OCI-LY1 (cell line): ENCODE measurements around the gene ULK3.

Source experiments
- EZH2 ChIP-seq: fragments of 200-600 bp; sonication (generic), shearing (Covaris generic); IDR thresholded peaks from 2 replicates; pipeline ENCODE4 v1.8.0; 2017; ENCODE audit warnings: borderline replicate concordance, mixed run types, mild to moderate bottlenecking, antibody characterized with exemption, low read length, moderate library complexity, mixed read lengths
- TF ChIP-seq, protein P1 (sequence below): fragments of 200-600 bp; sonication (generic), shearing (Covaris generic); IDR thresholded peaks from 2 replicates; pipeline ENCODE4 v1.5.1; 2017; ENCODE audit warnings: mild to moderate bottlenecking, antibody characterized with exemption, low read length, moderate library complexity, mixed read lengths

DNA sequence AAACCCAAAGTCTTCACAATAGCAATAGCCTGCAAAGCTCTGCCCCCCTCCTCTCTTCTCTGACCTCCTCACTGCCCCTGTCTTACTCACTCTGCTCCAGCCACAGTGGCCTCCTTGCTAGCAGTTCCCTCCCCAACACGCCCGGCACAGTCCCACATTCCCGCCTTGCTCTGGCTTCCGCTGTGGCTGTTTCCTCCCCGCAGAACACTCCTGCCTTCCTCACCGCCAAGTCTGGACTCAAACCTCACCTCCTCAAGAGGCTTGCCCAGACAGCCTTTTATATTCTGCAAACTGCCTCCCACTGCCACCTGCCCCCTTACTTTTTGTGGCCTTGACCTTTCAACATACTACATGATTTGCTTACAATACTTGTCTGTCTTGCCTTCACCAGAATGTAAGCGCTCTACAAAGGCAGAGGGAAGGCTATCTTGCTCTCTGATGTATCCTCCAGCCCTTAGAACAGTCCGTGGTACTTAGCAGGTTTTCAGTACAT, 46.5 kb upstream of the ULK3 start:
- TF ChIP-seq, protein P1, sequence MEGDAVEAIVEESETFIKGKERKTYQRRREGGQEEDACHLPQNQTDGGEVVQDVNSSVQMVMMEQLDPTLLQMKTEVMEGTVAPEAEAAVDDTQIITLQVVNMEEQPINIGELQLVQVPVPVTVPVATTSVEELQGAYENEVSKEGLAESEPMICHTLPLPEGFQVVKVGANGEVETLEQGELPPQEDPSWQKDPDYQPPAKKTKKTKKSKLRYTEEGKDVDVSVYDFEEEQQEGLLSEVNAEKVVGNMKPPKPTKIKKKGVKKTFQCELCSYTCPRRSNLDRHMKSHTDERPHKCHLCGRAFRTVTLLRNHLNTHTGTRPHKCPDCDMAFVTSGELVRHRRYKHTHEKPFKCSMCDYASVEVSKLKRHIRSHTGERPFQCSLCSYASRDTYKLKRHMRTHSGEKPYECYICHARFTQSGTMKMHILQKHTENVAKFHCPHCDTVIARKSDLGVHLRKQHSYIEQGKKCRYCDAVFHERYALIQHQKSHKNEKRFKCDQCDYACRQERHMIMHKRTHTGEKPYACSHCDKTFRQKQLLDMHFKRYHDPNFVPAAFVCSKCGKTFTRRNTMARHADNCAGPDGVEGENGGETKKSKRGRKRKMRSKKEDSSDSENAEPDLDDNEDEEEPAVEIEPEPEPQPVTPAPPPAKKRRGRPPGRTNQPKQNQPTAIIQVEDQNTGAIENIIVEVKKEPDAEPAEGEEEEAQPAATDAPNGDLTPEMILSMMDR = no peak
- no peak for TF ChIP-seq EZH2
